DMS53 treated with DMSO at 0.1 percent for 48 hours (cell line): ENCODE results near the gene MYL6.

Source experiments
- DNase-seq: peaks from one replicate; lab custom pipeline; 2025; ENCODE audit not compliant: unreplicated experiment; lab: John Stamatoyannopoulos, UW

The MYL6 gene

GRCh38 chr12:56129206-56129941 lies 28.8 kb upstream of the MYL6 start:
- no peak for DNase-seq

DNA sequence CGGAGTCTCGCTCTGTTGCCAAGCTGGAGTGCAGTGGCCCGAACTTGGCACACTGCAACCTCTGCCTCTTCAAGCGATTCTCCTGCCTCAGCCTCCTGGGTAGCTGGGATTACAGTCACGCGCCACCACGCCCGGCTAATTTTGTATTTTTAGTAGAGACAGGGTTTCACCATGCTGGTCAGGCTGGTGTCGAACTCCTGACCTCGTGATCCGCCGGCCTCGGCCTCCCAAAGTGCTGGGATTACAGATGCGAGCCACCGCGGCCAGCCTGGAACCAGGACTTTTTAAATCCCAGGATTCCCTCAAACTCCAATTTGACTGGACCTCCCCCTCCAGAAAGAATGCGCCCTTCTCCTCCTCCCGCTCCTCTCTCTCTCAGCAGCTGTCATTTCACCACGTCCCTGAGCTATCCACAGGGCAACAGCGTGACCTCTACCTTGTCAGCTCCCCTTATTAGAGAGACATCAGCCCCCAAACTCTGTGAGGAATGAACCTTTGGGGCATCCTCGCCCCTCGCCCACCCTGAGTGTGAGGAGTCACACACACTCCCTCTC lies 28.1 kb upstream of the MYL6 start:
- no peak for DNase-seq

GRCh38 chr12:56130876-56131275 lies 27.3 kb upstream of the MYL6 start:
- no peak for DNase-seq

DNA sequence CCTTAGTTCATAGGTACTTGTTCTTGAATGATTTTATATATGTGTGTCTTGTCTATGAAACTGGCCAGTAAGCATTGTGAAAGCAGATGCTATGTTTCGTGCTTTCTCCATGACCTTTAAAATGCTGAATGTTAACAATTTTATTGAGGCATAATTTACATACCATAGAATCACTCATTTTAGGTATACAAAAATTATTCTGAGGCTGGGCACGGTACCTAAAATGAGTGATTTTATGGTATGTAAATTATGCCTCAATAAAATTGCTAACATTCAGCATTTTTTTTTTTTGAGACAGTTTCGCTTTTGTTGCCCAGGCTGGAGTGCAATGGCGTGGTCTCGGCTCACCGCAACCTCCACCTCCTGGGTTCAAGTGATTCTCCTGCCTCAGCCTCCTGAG lies 23.3 kb upstream of the MYL6 start:
- no peak for DNase-seq

GRCh38 chr12:56137853-56138571 lies 20.1 kb upstream of the MYL6 start:
- DNase-seq = no peak

DNA sequence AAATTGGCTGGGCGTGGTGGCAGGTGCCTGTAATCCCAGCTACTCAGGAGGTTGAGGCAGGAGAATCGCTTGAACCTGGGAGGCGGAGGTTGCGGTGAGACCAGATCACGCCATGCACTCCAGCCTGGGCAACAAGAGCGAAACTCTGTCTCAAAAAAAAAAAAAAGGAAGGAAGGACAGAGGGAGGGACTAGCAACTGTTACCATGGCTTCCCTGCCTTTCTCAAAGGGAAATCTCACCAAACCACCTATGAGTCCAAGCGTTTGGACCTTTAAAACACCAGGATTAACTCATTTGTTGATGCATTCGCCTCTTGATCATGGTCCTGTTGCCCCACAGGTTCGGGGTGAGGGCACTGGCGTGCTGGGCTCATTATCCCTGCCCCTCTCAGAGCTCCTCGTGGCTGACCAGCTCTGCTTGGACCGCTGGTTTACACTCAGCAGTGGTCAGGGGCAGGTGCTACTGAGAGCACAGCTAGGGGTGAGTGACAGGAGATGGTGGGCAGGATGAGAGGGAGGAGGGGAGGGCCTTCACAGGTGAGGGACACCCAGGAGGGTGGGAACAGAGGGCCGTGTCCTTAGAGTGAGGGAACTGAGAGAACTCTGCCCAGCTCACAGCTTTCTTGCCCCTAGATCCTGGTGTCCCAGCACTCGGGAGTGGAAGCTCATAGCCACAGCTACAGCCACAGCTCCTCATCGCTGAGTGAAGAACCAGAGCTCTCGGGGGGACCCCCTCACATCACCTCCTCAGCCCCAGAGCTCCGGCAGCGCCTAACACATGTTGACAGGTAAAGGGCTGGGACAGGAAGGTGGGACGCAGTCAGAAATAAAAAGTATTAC lies 16.0 kb upstream of the MYL6 start:
- DNase-seq = no peak

DNA sequence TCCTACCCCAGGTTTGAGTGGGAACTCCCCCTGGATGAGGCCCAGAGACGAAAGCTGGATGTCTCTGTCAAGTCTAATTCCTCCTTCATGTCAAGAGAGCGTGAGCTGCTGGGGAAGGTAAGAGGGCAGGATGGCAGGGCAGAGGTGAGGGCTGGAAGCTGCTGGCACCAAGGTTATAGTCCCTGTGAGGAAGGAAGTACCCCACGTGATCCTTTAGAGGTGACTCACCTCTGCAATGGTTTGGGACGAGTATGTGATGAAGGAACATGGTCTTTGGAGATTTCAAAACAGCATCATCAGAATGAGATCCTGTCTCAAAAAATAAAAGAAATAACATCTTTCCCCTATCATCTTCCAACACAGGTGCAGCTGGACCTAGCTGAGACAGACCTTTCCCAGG lies 14.9 kb upstream of the MYL6 start:
- no peak for DNase-seq

DNA sequence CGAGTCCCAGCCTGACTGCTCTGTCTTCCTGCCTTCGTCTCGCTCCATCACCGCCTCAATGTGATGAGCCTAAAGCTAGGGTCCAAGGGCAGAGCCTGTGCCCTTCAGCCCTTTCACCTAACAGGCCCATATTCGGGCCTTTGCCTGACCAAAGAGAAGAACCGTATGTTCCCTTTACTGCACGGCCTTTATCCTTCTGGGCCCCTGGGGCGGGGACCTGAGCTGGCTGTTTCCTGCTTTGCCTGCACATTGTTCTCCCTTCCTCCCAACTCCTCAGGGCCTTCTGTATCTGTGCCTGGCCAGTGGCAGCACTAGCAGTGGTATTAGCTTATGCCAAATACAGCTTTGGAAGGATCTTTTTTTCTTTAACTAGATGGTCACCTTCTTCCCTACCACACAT lies 14.3 kb upstream of the MYL6 start:
- DNase-seq = no peak

GRCh38 chr12:56145217-56145616 lies 12.9 kb upstream of the MYL6 start:
- no peak for DNase-seq

GRCh38 chr12:56146492-56147460 lies 11.4 kb upstream of the MYL6 start:
- DNase-seq = no peak

GRCh38 chr12:56150563-56150962 lies 7.6 kb upstream of the MYL6 start:
- no peak for DNase-seq

DNA sequence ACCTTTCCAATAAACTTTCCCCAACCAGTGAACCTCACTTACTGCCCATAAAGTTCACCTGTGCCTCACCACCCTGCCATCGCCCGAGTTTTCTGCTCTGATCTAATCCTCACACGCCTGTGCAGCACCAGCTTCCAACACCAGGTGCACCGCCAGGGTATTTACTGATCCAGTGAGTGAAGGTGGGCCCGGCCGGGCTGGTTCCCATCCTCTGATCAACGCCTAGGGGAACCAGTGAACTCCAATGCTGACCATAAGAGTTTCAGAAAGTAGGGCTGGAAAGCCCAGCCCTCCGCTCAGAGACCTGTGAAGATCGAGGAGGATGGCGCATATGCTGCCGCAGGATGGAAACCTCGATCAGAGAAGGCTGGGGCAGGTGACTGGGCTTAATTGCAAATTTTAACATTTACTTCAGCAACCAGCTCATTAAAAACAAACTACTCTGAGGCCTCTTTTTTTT lies 6.5 kb upstream of the MYL6 start:
- DNase-seq = peak; percentile 66

DNA sequence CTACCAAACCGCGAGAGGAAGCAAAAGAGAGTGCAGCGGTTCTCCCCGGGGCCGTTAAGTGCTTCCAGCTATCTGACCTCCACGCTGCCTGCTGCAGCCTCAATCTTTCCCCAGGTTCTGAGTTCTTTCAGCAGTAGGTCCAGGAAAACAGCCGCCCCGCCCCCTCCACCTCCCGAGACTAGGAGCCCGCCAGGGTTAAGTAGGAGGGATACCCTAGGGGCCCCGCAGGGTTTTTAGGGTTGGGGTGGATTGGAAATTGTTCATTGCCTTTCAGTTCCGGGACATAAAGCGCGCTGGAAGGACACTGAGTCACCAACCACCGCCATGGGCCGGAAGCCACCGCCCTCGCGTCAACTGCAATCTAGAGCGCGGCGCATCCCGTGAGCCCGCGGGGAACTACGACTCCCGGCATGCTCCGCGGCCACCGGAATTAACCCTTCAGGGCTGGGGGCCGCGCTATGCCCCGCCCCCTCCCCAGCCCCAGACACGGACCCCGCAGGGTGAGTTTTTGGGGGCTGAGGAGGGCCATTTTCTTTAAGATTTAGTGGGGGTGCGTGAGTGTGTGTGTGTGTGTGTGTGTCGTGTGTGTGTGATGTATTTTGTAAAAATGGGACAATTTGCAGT lies 5.9 kb upstream of the MYL6 start, which contains the start of gene MYL6B:
MYL6B (plus strand) TSS at position 456 of the 624 bp plus-strand sequence. CDS start 1,332 bp downstream, outside the sequence.
- peak; percentile 86 for DNase-seq

DNA sequence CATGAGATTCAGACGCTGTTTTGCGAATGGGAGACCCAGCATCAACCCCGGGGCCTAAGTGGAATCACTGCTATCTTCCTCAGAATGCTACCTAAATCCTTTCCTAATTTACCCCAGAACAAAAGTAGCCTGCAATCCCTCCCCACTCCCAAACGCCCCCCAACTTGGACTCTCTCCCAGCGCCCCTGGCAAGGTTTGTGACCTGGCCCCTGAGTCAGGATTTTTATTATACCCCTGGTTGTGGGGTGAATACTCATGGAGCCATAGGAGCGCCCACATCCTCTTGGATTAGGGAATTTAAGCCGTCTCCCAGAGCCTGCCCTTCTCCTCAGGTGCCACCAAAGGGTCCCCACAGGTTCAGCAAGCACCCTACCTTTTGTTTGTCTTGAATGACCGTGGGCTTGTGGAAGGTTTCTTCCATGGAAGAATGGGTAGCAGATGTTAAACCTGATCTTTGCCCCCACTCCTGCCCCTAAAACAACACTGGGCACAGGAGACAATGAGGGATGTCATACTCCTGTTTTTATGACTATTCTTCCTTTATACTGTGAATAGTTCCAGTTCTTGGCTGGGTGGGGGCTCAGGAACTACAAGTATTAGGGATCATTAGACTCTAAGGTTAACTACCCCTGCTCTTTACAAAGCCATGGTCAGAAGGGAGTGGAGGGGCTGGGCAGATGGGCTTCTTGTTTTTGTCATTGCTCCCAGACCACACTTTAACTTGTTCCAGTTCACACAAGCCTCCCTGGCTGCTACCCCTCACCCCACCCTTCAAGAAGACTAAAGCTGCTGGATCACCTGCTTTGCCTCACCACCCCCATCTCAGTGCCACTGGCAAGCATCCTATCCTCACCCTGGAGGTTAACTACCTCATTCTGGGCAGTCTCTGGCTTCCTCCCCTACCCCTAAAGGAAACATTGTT lies 5.1 kb upstream of the MYL6 start:
- DNase-seq = no peak

DNA sequence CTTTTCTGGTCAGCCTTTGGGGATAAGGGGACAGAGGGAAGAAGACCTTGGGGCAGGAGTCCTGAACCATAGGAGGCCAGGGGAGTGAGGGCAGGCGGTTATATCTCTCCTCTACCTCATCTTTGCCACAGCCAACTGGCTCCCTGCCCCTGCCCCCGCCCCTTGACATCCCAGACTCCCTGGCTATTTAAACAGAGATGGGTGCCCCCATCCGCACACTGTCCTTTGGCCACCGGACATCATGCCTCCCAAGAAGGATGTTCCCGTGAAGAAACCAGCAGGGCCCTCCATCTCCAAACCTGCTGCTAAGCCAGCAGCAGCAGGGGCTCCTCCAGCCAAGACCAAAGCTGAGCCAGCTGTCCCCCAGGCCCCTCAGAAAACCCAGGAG lies 4.5 kb upstream of the MYL6 start:
- DNase-seq = no peak

GRCh38 chr12:56154246-56154771 lies 3.9 kb upstream of the MYL6 start:
- DNase-seq = no peak

DNA sequence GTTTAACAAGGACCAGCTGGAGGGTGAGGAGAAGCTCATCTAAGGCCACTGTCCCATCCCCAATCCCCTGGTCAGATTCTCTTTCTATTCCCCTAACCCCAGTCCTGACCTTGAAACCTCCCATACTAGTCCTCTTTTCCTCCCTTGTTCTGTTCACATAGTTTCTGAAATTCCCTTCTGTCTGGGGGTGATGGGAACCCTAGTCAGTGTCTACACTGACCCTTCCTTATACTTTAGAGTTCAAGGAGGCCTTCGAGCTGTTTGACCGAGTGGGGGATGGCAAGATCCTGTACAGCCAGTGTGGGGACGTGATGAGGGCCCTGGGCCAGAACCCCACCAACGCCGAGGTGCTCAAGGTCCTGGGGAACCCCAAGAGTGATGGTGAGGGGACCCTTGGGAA lies 3.3 kb upstream of the MYL6 start:
- DNase-seq = no peak

GRCh38 chr12:56155256-56155845 lies 2.8 kb upstream of the MYL6 start:
- DNase-seq = no peak
